ENCODE results near the gene MAN1A2. TPM values are rescaled to one million over a fixed set of nuclear protein-coding genes. Genes with fewer than 3 reads are reported as not detected.

The MAN1A2 gene
- total RNA-seq, 2 experiments from 2014 or later = 28.8 to 30.2 TPM

DNA sequence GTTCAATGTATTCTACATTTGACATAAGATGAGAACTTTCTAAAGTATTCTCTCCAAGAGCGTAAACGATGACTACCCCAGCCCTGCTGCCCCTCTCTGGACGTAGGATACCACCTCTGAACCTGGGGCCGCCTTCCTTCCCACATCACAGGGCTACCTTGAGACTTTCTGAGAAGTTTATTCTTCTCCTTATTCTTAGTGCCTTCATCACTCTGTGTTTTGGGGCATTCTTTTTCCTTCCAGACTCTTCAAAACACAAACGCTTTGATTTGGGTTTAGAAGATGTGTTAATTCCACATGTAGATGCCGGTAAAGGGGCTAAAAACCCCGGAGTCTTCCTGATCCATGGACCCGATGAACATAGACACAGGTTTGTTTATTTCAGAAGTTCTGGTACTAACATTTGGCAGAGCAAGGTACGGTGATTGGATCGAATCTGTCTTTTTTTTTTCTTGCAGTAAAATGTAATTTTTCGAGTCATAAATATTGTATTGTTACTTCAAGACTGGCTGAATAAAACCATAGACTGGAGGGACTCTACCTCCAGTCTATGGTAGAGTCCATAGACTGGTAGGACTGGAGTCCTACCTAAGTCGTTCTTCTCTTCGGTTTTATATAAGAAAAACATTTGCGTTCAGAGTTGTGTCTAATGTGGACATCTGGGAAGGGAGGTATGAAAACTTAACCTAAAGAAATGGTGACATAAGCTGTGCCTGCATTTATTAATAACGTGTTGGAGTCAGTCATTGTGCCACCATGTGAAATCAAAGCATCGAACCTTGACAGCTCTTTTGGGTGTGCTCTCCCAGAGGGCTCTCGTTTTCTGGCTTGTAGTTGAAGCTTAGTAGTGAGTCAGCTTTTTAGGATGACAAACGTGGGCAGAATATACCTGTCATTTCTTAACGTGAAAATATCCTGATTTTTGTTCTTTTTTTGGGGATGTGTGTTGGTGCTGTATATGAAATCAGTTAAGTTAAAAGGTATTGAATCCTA lies 1.2 kb downstream of the MAN1A2 start:
- ATAC-seq (peak; percentile 8), DNase-seq (no peak)
- Mint-ChIP-seq H3K27ac (peak overlapping the region; percentile 87), H3K4me1 (peaks cover 52% of the 10 kb centered on the region), H3K27me3 (no peaks in the 10 kb centered on the region), H3K36me3 (peaks cover 8% of the 10 kb centered on the region), H3K4me3 (peak overlapping the region; percentile 83), H3K9me3 (ENCODE audit: low read depth) (no peaks in the 10 kb centered on the region)
- CTCF ChIA-PET = interaction anchor here (1.1 to 1.3 kb wide), 2 partner anchors 8 to 385 kb away, joined by 3 to 5 read pairs; no protein-coding TSS in a partner anchor

DNA sequence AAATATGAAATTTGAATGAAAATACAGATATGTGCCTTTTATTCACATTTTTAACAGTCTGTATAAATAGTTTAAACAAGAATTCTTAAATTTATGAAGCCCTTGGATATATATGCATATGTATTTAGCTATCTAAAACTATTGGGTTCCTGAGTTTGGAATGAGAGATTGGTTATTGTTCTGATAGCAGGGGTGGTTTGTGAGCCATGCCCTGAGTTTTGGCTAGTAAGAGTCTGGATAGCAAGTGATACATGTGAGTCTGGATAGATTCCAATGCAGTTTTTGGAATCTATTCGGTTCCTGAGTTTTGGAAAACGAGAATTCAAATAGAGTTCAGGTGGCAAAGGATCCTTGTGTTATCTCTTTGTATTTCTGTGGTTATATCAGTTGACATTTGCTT lies 2.8 kb downstream of the MAN1A2 start:
- peaks cover 44% of the 10 kb centered on the region for H3K4me1 Mint-ChIP-seq
- peak overlapping the region; percentile 51 for H3K4me3 Mint-ChIP-seq
- no peak overlapping the region for H3K27ac Mint-ChIP-seq
- no peak for ATAC-seq
- H3K9me3 Mint-ChIP-seq (ENCODE audit: low read depth) = no peaks in the 10 kb centered on the region
- no peak for DNase-seq
- CTCF ChIA-PET = no interaction called here
- H3K36me3 Mint-ChIP-seq = peaks cover 8% of the 10 kb centered on the region
- H3K27me3 Mint-ChIP-seq = no peaks in the 10 kb centered on the region

DNA sequence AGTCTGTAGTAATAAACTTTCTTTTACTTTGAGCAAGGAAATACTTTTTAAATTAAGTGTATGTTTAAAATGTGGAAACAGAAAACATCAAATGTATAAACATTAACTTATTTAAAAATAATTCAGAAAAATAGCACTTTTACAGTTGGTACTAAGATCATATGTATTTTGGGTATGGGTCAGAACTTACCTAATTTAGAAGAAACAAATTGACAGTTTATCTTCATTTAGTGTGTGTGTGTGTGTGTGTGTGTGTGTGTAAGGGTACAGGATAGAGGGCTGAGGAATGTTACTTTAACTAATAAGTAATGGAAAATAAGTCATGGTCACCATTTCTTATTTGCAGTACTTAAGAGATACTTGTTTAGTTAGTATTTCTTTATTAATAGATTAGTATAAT lies 3.3 kb downstream of the MAN1A2 start:
- H3K4me1 Mint-ChIP-seq = peaks cover 41% of the 10 kb centered on the region
- CTCF ChIA-PET = no interaction called here
- H3K9me3 Mint-ChIP-seq (ENCODE audit: low read depth) = no peaks in the 10 kb centered on the region

DNA sequence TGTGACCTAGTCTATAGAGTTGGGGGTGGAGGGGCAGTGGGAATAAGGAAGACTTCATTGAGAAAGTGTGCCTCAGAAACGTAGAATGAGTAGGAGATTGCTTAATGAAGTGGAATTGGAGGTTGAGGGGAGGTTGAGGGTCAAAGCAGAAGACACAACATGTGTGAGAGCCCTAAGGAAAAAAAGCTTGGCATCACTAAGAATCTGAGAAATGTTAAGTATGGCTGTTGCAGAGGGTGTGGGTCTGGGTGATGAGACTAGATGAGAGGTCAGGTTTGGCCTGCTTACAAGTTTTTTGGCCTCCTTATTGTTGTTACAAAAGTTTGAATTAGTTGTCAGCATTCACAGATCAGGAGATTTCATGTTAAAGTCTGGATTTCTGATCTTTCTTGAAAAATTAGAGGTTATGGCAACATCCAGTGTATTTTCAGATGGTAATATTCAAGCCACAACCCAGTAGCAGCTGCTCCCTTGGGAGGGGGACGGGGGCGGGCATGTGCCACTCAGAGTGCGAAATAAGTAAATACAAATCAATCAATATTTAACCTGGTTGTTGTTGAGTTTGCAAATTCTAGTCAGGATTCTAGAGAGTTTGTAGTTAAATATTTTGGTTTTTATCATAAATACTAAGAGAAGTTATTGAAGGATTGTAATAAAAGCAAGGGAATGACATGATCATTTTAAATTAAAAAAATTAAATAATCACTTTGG lies 4.3 kb downstream of the MAN1A2 start:
- DNase-seq (no peak), ATAC-seq (no peak)
- Mint-ChIP-seq H3K36me3 (peaks cover 13% of the 10 kb centered on the region), H3K9me3 (ENCODE audit: low read depth) (no peaks in the 10 kb centered on the region), H3K27ac (peak overlapping the region; percentile 2), H3K4me1 (peaks cover 32% of the 10 kb centered on the region), H3K27me3 (no peaks in the 10 kb centered on the region), H3K4me3 (no peak overlapping the region)
- CTCF ChIA-PET = no interaction called here

More for the DNA sequence above, 3.3 kb downstream of the MAN1A2 start:
- peak overlapping the region; percentile 12 for H3K4me3 Mint-ChIP-seq
- H3K27me3 Mint-ChIP-seq = no peaks in the 10 kb centered on the region
- DNase-seq (no peak), ATAC-seq (no peak)
- peaks cover 8% of the 10 kb centered on the region for H3K36me3 Mint-ChIP-seq
- no peak overlapping the region for H3K27ac Mint-ChIP-seq

DNA sequence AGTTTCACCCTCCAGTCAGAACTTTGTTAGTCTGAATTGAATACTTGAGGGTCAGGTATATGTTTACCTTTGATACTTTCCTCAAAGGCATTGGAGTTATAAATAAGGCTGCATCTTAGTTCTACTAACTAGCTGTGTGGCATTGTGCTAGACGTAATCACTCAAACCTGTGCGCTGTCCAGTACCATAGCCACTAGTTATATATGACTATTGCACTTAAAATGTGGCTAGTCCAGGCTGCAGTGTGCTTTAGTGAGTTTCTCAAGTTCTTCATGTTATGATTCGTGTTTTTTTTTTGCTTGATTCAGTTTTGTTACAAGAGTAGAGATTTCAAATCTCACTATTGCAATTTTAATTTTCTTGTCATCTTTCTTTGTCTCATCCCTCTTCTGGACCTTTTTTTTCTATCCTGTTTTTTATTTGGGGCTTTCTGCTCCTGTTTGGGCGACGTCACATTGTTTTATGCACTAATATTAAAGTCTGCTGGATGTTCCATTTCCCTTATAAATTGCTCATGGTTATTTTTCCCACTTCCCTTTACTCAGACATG lies 5.7 kb downstream of the MAN1A2 start:
- no peaks in the 10 kb centered on the region for H3K9me3 Mint-ChIP-seq (ENCODE audit: low read depth)
- ATAC-seq (no peak), DNase-seq (no peak)
- CTCF ChIA-PET = no interaction called here
- no peaks in the 10 kb centered on the region for H3K27me3 Mint-ChIP-seq
- no peak overlapping the region for H3K4me3 Mint-ChIP-seq
- no peak overlapping the region for H3K27ac Mint-ChIP-seq
- H3K36me3 Mint-ChIP-seq = peaks cover 13% of the 10 kb centered on the region
- peaks cover 32% of the 10 kb centered on the region for H3K4me1 Mint-ChIP-seq

DNA sequence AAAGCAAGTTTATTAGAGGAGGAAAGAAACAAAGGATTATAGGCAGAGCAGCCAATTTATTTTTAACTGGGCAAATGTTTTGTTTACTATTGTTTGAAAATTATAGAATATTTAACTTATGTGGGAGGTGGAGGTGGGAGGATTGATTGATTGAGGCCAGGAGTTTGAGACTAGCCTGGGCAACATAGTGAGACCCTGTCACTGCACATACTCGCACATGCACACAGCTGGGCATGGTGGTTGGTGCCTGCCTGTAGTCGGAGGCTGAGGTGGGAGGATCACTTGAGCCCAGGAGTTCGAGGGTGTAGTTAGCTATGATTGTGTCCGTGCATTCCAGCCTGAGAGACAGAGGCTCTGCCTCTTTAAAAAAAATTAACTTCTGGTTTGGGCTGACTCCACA lies 6.7 kb downstream of the MAN1A2 start:
- Mint-ChIP-seq H3K27me3 (no peaks in the 10 kb centered on the region), H3K9me3 (ENCODE audit: low read depth) (no peaks in the 10 kb centered on the region), H3K27ac (no peak overlapping the region), H3K36me3 (peaks cover 14% of the 10 kb centered on the region), H3K4me3 (no peak overlapping the region), H3K4me1 (peaks cover 27% of the 10 kb centered on the region)
- DNase-seq (no peak), ATAC-seq (no peak)
- CTCF ChIA-PET = no interaction called here

DNA sequence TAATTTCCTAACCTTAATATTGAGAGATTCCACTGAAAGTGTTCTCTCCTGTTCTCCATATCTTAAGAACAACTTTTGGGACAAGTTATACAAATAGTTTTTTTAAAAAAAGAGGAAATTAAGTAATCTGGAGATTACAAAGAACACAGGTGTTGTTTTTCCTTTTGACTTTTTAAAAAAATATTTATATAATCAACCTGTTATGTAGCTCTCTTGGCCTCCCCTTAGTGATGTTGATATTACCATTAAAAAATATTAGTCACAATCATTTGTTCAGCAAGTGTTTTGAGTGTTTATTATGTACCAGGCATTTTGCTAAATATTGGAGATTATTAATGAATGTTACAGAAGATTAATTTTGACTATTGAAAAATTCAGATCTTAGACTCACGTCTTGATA lies 8.1 kb downstream of the MAN1A2 start:
- ATAC-seq = no peak
- H3K4me3 Mint-ChIP-seq = no peak overlapping the region
- no peaks in the 10 kb centered on the region for H3K27me3 Mint-ChIP-seq
- no peak for DNase-seq
- no peak overlapping the region for H3K27ac Mint-ChIP-seq
- H3K36me3 Mint-ChIP-seq = peaks cover 23% of the 10 kb centered on the region
- H3K9me3 Mint-ChIP-seq (ENCODE audit: low read depth) = no peaks in the 10 kb centered on the region
- H3K4me1 Mint-ChIP-seq = peaks cover 19% of the 10 kb centered on the region
- CTCF ChIA-PET = no interaction called here

DNA sequence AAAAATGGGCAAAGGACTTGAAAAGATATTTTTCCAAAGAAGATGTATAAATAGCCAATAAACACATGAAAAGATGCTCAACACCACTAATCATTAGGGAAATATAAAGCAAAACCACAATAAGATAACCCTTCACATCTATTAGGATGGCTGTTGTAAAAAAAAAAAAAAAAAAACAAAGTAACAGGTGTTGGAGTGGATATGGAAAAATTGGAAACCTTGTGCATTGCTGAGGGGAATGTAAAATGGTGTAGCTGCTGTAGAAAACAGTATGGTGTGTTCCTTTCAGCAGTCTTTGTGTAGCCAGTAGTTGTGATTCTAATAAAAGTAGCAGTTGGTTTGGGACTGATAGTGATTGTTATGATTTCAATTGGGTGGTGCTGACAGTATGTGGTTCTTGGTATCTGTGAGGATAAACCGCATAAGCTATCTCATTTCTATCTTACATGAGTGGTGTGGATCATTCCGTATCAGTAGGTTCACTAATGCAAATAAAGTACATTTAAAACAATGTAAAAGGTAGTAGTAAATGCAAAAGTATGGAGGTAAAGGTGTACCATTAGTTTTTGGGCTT lies 19.9 kb downstream of the MAN1A2 start:
- DNase-seq (no peak), ATAC-seq (no peak)
- CTCF ChIA-PET = no interaction called here
- Mint-ChIP-seq H3K36me3 (peaks cover 21% of the 10 kb centered on the region), H3K27me3 (no peaks in the 10 kb centered on the region), H3K4me3 (no peak overlapping the region), H3K9me3 (ENCODE audit: low read depth) (peaks cover 11% of the 10 kb centered on the region), H3K27ac (no peak overlapping the region), H3K4me1 (peaks cover 14% of the 10 kb centered on the region)

DNA sequence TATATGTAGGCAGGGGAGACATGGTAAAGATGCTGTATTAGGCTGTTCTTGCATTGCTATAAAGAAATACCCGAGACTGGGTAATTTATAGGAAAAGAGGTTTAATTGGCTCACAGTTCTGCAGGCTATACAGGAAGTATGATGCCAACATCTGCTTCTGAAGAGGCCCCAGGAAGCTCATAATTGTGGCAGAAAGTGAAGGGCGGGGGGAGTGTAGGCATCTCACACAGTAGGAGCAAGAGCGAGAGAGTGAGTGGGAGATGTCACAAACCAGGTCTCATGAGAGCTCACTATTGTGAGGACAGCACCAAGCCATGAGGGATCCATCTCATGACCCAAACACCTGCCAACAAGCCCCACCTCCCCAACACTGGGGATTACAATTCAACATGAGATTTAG lies 21.1 kb downstream of the MAN1A2 start:
- no peak overlapping the region for H3K27ac Mint-ChIP-seq

DNA sequence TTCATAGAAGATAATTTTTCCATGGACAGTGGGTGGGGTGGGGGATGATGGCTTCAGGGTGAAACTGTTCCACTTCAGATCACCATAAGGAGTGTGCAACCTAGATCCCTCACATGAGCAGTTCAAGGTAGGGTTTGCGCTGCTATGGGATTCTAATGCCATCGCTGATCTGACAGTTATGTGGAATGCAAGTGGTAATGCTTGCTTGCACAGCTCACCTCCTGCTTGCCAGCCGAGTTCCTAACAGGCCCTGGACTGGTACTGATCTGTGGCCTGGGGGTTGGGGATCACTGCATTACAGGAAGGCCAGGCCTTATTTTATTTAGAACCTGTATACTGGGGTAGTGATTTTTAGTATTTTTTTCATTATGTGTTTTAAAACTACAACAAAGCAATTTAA lies 22.0 kb downstream of the MAN1A2 start:
- Mint-ChIP-seq H3K4me1 (peaks cover 14% of the 10 kb centered on the region), H3K36me3 (peaks cover 10% of the 10 kb centered on the region), H3K27ac (no peak overlapping the region), H3K27me3 (no peaks in the 10 kb centered on the region), H3K9me3 (ENCODE audit: low read depth) (peaks cover 2% of the 10 kb centered on the region), H3K4me3 (no peak overlapping the region)
- CTCF ChIA-PET = no interaction called here
- DNase-seq (no peak), ATAC-seq (no peak)

More for the DNA sequence above, 21.1 kb downstream of the MAN1A2 start:
- Mint-ChIP-seq H3K9me3 (ENCODE audit: low read depth) (peaks cover 8% of the 10 kb centered on the region), H3K4me1 (peaks cover 14% of the 10 kb centered on the region), H3K36me3 (peaks cover 15% of the 10 kb centered on the region), H3K27me3 (no peaks in the 10 kb centered on the region), H3K4me3 (no peak overlapping the region)
- DNase-seq = no peak
- CTCF ChIA-PET = no interaction called here
- ATAC-seq = no peak

DNA sequence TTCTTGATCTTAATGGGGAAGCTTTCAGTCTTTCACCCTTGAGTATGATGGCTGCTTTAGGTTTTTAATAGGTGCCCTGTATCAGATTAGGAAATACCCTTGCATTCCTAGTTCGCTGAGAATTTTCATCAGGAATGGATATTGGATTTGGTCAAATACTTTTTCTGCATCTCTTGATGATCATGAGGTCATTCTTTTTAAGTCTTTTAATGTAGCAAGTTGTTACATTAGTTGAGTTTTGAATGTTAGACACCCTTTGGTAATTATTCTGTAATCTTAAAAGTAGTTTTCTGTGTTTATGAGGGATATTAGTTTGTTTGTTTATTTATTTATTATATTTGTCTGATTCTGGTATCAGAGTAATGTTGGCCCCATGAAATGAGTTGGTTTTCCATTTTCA lies 22.5 kb downstream of the MAN1A2 start:
- no peak overlapping the region for H3K27ac Mint-ChIP-seq
- peaks cover 8% of the 10 kb centered on the region for H3K36me3 Mint-ChIP-seq
- CTCF ChIA-PET = no interaction called here
- peaks cover 14% of the 10 kb centered on the region for H3K4me1 Mint-ChIP-seq
- no peak overlapping the region for H3K4me3 Mint-ChIP-seq
- H3K27me3 Mint-ChIP-seq = no peaks in the 10 kb centered on the region
- DNase-seq (no peak), ATAC-seq (no peak)
- H3K9me3 Mint-ChIP-seq (ENCODE audit: low read depth) = no peaks in the 10 kb centered on the region

DNA sequence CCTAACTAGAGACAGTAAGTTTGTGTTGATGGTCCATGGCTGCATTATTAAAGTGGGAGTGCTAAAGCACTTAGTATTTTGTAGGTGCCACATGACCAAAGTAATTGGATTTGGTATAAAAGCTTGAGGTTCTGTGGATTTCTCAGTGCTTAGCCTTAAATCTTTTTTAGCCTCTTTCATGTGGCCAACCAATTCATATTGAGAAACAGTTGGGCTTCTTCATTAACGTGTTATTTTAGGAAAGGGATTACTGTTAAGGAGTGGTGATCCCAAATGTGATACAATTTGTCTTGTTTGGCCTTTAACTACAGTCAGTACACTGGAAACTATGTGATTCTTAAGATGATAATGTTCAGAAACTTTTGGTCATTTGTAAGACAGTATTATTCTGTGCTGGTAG lies 25.5 kb downstream of the MAN1A2 start:
- Mint-ChIP-seq H3K27me3 (no peaks in the 10 kb centered on the region), H3K4me1 (peaks cover 14% of the 10 kb centered on the region), H3K27ac (no peak overlapping the region), H3K9me3 (ENCODE audit: low read depth) (no peaks in the 10 kb centered on the region), H3K4me3 (no peak overlapping the region), H3K36me3 (peaks cover 6% of the 10 kb centered on the region)
- CTCF ChIA-PET = no interaction called here
- no peak for ATAC-seq
- no peak for DNase-seq

DNA sequence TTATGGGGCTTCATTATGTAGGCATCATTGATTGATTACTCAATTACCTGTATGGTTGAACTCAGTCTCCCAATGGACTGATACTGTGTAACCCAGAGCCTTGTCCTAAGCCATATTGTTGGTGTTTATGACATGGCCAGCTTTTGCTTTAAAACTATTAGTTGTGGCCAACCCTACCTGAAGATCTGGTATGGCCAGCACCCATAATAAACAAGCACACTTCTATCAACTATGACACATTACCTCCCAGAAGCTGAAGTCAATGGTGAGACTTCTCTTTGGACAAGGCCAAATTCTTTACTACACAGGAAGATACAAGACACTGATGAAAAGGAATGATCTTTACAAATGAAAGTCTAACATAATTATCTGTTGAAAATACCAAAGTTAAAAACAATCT lies 28.8 kb downstream of the MAN1A2 start:
- no peak overlapping the region for H3K27ac Mint-ChIP-seq
- no peak for ATAC-seq
- peaks cover 8% of the 10 kb centered on the region for H3K36me3 Mint-ChIP-seq
- CTCF ChIA-PET = no interaction called here
- peaks cover 6% of the 10 kb centered on the region for H3K4me1 Mint-ChIP-seq
- H3K9me3 Mint-ChIP-seq (ENCODE audit: low read depth) = peaks cover 3% of the 10 kb centered on the region
- H3K4me3 Mint-ChIP-seq = no peak overlapping the region
- DNase-seq = no peak
- H3K27me3 Mint-ChIP-seq = no peaks in the 10 kb centered on the region
